ENCODE measurements around the gene SPDYE17.
"Not testable (repeated sequence)": the region's sequence is repeated elsewhere in the genome, so short reads cannot be mapped to it uniquely, and the experiment has no call there.

The SPDYE17 gene

GRCh38 chr7:76992204-76992603 lies 40.0 kb downstream of the SPDYE17 start:
- H3K9me3 ChIP-seq (replicated peaks in 1 of 11); H4K20me1 ChIP-seq; H3K36me3 ChIP-seq; H3K4me1 ChIP-seq; H3K27ac ChIP-seq; H3K27me3 ChIP-seq; H3K4me3 ChIP-seq; H3K9ac ChIP-seq; H3K4me2 ChIP-seq: not testable (repeated sequence)

GRCh38 chr7:76990202-76990601 lies 42.0 kb downstream of the SPDYE17 start:
- H3K9me3 ChIP-seq (replicated peaks in 1 of 11); H3K36me3 ChIP-seq; H3K4me3 ChIP-seq; H3K27ac ChIP-seq; H3K27me3 ChIP-seq; H3K9ac ChIP-seq; H4K20me1 ChIP-seq: not testable (repeated sequence)
- Histone ChIP-seq H3K4me1 (peaks cover 5 to 13% (median 8%) of the 10 kb centered on the region in 10 experiments; a peak in 15 of 20 replicates), H3K4me2 (peak overlapping the region in 6 of 11 experiments; percentile 30 to 47 (median 38); a peak in 9 of 22 replicates)

GRCh38 chr7:76985924-76986717 lies 46.0 kb downstream of the SPDYE17 start:
- H3K9ac ChIP-seq; H3K9me3 ChIP-seq (replicated peaks in 1 of 11); H4K20me1 ChIP-seq; H3K4me3 ChIP-seq; H3K27me3 ChIP-seq; H3K36me3 ChIP-seq; H3K27ac ChIP-seq: not testable (repeated sequence)
- H3K4me1 ChIP-seq = peaks cover 5 to 13% (median 8%) of the 10 kb centered on the region in 10 experiments; a peak in 15 of 20 replicates
- H3K4me2 ChIP-seq = peak overlapping the region in 6 of 11 experiments; percentile 30 to 62 (median 44); a peak in 8 of 22 replicates

- H3K4me2 ChIP-seq; H4K20me1 ChIP-seq; H3K27me3 ChIP-seq; H3K9me3 ChIP-seq (replicated peaks in 1 of 11); H3K9ac ChIP-seq; H3K4me3 ChIP-seq; H3K4me1 ChIP-seq; H3K27ac ChIP-seq: not testable (repeated sequence)
- peaks cover 0 to 19% (median 0%) of the 10 kb centered on the region in 11 experiments; a peak in 6 of 22 replicates for H3K36me3 ChIP-seq
Observed at GRCh38 chr7:76984784-76985136, 47.4 kb downstream of the SPDYE17 start.

GRCh38 chr7:76983937-76984783 lies 48.0 kb downstream of the SPDYE17 start:
- H3K9me3 ChIP-seq (replicated peaks in 1 of 11); H3K4me2 ChIP-seq; H3K4me3 ChIP-seq; H3K27ac ChIP-seq; H4K20me1 ChIP-seq; H3K27me3 ChIP-seq; H3K4me1 ChIP-seq; H3K9ac ChIP-seq: not testable (repeated sequence)
- H3K36me3 ChIP-seq = peaks cover 0 to 21% (median 0%) of the 10 kb centered on the region in 11 experiments; a peak in 6 of 22 replicates

GRCh38 chr7:76983333-76983732 lies 48.8 kb downstream of the SPDYE17 start:
- H3K27me3 ChIP-seq; H4K20me1 ChIP-seq; H3K27ac ChIP-seq; H3K4me1 ChIP-seq; H3K9ac ChIP-seq; H3K4me3 ChIP-seq; H3K9me3 ChIP-seq (replicated peaks in 1 of 11); H3K4me2 ChIP-seq: not testable (repeated sequence)
- peaks cover 0 to 25% (median 0%) of the 10 kb centered on the region in 11 experiments; a peak in 6 of 22 replicates for H3K36me3 ChIP-seq

- not testable (repeated sequence) for H3K4me3 ChIP-seq; H3K9ac ChIP-seq; H3K27ac ChIP-seq; H3K9me3 ChIP-seq (replicated peaks in 1 of 11); H3K4me2 ChIP-seq; H3K27me3 ChIP-seq; H3K4me1 ChIP-seq; H4K20me1 ChIP-seq
- H3K36me3 ChIP-seq = peaks cover 0 to 27% (median 0%) of the 10 kb centered on the region in 11 experiments; a peak in 6 of 22 replicates
Observed at GRCh38 chr7:76982501-76982900, 49.7 kb downstream of the SPDYE17 start.

- H3K4me1 ChIP-seq; H3K9ac ChIP-seq; H3K27ac ChIP-seq; H3K27me3 ChIP-seq; H3K4me3 ChIP-seq; H3K9me3 ChIP-seq (replicated peaks in 1 of 11); H3K4me2 ChIP-seq; H4K20me1 ChIP-seq: not testable (repeated sequence)
- peaks cover 0 to 27% (median 0%) of the 10 kb centered on the region in 11 experiments; a peak in 6 of 22 replicates for H3K36me3 ChIP-seq
Observed at GRCh38 chr7:76981187-76981970, 50.8 kb downstream of the SPDYE17 start.

GRCh38 chr7:76980576-76980975 lies 51.6 kb downstream of the SPDYE17 start:
- not testable (repeated sequence) for H4K20me1 ChIP-seq; H3K9me3 ChIP-seq (replicated peaks in 1 of 11); H3K27me3 ChIP-seq; H3K27ac ChIP-seq; H3K9ac ChIP-seq; H3K4me2 ChIP-seq; H3K4me1 ChIP-seq; H3K4me3 ChIP-seq
- peaks cover 0 to 27% (median 0%) of the 10 kb centered on the region in 11 experiments; a peak in 6 of 22 replicates for H3K36me3 ChIP-seq

- Histone ChIP-seq H3K36me3 (peaks cover 0 to 29% (median 0%) of the 10 kb centered on the region in 11 experiments; a peak in 6 of 22 replicates), H3K4me2 (peak overlapping the region in 1 of 11 experiments; percentile 12; a peak in 1 of 22 replicates)
- not testable (repeated sequence) for H4K20me1 ChIP-seq; H3K4me3 ChIP-seq; H3K27me3 ChIP-seq; H3K9me3 ChIP-seq (replicated peaks in 1 of 11); H3K4me1 ChIP-seq; H3K27ac ChIP-seq; H3K9ac ChIP-seq
Observed at GRCh38 chr7:76977761-76978367, 54.3 kb downstream of the SPDYE17 start.

GRCh38 chr7:76974793-76975579 lies 57.2 kb downstream of the SPDYE17 start:
- not testable (repeated sequence) for H3K9me3 ChIP-seq (replicated peaks in 1 of 11); H3K27me3 ChIP-seq; H3K4me3 ChIP-seq; H3K4me2 ChIP-seq; H3K9ac ChIP-seq; H3K27ac ChIP-seq; H4K20me1 ChIP-seq; H3K4me1 ChIP-seq
- peaks cover 0 to 16% (median 0%) of the 10 kb centered on the region in 11 experiments; a peak in 5 of 22 replicates for H3K36me3 ChIP-seq

GRCh38 chr7:76974336-76974735 lies 57.8 kb downstream of the SPDYE17 start:
- H3K27me3 ChIP-seq; H3K4me2 ChIP-seq; H3K9ac ChIP-seq; H3K27ac ChIP-seq; H3K4me3 ChIP-seq; H4K20me1 ChIP-seq; H3K9me3 ChIP-seq (replicated peaks in 1 of 11); H3K4me1 ChIP-seq: not testable (repeated sequence)
- H3K36me3 ChIP-seq = peaks cover 0 to 11% (median 0%) of the 10 kb centered on the region in 11 experiments; a peak in 2 of 22 replicates
